ENCODE measurements around the gene RB1.
"Not testable (repeated sequence)": the region's sequence is repeated elsewhere in the genome, so short reads cannot be mapped to it uniquely, and the experiment has no call there.

RB1 gene

GRCh38 chr13:48448285-48448958 lies 144.9 kb downstream of the RB1 start:
- no peak for DNase-seq

DNA sequence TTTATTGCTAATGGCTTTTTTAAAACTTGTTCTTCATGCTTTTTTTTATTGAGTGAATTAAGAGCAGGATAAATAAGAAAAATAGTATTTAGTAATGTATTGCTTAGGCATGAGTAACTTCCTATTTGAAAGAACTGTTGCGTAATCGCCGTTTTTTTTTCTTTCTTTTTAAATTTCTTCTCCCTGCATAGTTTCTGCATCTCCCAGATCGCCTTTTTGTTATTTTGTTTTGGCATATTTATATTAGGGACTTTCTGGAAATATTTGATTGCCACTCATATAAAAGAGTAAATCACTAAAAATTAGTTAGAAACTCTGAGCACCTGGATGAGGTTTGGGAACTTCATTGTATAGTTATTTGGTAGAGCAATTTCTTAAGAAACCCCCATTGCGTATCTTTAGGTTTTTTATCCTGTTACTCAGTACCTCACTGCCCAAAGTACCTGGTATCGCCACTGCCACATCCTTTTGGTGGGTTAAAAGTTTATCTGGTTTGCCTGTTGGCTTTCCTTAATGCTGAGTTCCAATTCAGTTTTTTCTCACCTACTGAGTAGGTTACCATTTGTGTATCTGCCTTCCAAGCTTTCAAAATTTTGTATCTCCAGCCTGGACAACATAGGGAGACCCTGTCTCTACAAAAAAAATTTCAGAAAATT lies 145.5 kb downstream of the RB1 start:
- DNase-seq = no peak

DNA sequence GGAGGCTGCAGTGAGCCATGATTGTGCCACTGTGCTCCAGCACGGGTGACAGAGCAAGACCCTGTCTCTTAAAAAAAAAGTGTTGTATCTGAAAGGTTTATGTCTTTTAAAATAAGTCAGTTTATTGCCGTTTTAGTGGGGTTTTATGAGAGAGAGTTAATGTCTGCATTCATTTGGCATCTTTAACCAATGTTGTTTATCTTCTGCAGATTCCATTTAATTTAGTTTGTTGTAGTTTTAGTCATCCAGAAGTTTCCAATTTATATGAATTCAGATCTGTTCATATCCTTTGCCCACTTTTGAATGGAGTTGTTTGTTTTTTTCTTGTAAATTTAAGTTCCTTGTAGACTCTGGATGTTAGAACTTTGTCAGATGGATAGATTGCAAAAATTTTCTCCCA lies 146.1 kb downstream of the RB1 start:
- DNase-seq = no peak

GRCh38 chr13:48451196-48451595 lies 147.6 kb downstream of the RB1 start:
- not testable (repeated sequence) for DNase-seq

DNA sequence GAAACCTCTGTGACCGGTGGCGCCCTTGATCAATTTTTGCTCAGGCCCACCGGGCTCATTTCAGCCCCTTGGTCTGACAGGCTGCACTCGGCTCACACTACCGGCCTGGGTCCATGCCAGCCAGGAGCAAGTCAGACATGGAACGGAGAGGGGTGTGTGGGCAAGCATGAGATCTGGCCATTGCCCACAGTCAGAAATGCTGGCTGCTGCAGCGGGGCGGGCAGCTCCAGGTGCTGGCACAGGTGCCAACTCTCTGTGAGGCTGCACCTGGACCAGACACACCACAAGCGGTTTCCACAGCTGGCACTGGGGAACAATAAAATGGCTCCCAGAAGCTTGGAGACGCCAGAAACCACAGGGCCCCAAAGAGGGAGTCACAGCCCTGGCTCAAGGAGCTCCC lies 153.0 kb downstream of the RB1 start:
- DNase-seq = no peak

GRCh38 chr13:48457578-48458242 lies 154.2 kb downstream of the RB1 start:
- DNase-seq = no peak

DNA sequence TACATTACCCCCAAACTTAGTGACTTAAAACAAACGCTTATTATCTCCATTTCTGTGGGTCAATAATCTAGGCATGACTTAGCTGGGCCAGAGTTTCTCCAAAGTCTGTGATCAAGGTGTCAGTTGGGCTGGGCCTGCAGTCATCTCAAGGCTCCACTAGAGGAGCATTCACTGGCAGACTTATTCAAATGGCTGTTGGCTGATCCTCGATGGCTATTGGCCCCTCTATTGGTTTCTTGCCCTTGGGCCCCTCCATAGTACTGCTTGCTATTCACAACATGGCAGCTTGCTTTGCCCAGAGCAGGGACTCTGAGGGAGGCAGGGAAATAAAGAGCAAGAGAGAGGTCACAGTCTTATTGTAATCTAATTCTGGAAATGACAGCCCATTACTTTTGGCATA lies 171.7 kb downstream of the RB1 start:
- DNase-seq = no peak

- DNase-seq = peak in 1 of 51 donors; percentile 5
These were observed 172.7 kb downstream of the RB1 start for GRCh38 chr13:48476215-48476614.

DNA sequence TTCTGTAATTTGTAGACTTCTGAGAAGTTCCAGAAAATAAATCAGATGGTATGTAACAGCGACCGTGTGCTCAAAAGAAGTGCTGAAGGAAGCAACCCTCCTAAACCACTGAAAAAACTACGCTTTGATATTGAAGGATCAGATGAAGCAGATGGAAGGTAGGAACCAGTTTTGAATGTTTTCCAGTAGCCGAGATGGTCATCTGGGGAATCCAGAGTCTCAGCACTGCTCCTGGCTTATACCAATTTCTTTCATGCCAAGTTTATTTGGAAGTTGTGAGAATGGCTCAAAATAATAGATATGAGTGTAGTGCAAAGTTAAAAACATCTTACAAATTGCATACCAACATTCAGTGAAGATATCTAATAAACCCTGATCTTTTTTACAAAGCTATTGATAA lies 173.1 kb downstream of the RB1 start:
- no peak for DNase-seq

DNA sequence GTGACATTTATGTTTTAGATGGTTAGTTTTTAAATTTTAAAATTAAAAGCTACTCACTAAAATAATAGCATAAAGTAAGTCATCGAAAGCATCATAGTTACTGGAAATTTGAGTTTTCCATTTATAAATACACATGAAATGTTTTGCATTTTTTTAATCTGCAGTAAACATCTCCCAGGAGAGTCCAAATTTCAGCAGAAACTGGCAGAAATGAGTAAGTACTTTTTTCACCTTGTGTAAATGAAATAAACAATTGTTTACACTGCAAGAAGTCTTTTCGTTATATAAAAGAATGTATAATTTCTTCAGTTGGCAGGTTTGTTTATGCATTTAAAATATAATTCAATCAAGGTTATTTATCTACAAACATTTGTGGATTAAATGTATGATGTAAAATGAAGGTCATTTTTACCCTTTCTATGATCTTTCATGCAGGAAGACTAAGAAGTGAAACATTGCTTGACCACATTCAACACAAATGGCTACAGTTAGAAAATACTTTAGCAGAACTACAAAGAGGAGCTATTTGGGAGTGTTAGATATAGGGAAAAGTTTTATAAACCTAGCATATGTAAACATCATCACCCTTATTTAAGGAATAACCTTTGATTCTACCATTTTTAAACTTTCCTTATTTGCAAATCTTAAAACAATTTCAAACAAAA lies 173.8 kb downstream of the RB1 start:
- no peak for DNase-seq

- no peak for DNase-seq
These were observed 174.8 kb downstream of the RB1 start for GRCh38 chr13:48478391-48478790.

DNA sequence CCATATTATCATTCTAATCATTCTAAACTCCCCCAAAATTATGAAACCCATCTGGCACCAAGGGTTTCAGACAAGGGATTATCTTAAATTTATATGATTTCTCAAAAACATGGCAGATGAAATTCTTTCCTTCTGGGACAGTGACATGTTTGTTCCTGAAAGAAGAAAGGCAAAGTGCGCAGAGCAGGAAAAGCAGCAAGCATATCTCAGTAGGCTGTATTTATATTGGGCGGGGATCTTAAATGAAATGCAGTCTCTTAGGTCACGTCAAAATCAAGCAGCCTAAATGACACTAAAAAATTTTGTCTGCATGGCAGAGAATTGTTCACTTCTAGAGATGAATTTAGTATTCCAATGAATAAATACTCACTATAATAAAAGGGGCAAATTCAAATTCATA lies 180.0 kb downstream of the RB1 start:
- DNase-seq = no peak

DNA sequence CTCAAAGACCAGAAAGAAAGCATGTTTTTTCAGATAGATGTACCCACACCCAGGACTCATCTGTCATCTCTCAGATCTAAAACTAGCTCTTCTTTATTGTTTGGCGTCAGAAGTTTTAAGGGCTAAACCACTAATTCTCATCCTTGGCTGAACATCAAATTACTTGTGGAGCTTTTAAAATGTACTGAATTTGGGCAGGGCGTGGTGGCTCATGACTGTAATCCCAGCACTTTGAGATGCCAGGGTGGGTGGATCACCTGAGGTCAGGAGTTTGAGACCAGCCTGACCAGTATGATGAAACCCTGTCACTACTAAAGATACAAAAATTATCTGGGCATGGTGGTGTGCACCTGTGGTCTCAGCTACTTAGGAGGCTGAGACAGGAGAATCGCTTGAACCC lies 181.9 kb downstream of the RB1 start:
- no peak for DNase-seq

- no peak for DNase-seq
These were observed 182.8 kb downstream of the RB1 start for GRCh38 chr13:48486362-48486761.

GRCh38 chr13:48486836-48487235 lies 183.3 kb downstream of the RB1 start:
- DNase-seq = no peak

GRCh38 chr13:48487968-48488367 lies 184.4 kb downstream of the RB1 start:
- no peak for DNase-seq

- no peak for DNase-seq
These were observed 185.4 kb downstream of the RB1 start for GRCh38 chr13:48488995-48489394.

- DNase-seq = no peak
These were observed 186.1 kb downstream of the RB1 start for GRCh38 chr13:48489666-48490065.

DNA sequence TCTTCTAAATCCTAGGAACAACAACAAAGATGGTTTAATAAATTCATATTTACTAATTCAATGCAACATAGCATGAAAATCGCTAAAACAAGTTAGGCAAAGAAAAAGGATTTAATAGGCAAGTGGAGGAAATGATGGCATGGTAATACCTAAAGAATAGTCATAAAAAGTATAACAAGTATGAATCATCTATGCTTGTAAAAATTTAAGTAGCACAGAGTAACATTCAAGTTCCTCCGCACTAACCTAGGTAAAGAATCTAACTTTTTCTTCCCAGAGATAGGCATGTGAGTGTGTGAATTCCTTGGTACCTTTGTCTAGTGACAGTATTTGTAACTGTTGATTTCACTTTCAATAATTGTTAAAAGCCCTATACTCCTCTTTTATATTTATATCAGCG lies 186.7 kb downstream of the RB1 start:
- no peak for DNase-seq

DNA sequence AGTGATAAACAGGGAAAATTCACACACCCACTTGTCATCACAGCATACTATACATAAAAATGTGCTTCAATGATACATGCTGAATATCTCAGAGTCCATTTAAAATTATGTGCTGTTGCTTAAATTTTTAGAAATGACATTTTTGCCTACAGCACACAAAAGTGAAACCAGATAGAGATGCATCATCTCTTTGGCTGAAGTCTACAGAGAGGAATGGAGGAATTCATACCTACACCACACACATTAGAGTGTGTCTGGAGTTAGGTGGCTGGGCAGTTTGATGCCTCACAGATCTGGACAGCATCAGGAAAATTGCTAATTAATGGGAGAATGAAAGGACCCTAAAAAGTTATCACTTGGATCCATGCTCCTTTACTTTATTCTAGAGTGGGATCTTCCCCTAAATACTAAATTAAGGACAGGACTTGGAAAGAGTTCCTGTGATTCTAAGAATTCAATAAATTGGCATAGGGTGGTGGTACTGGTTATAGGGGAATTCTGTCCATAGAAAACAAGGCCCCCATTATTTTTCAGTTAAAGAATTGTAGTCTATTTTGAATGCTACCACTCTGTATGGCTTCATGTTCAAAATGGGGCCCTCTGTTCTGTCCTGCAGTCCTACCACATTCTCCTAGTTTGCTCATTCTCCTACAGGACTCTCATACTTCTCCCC lies 188.0 kb downstream of the RB1 start:
- no peak for DNase-seq

DNA sequence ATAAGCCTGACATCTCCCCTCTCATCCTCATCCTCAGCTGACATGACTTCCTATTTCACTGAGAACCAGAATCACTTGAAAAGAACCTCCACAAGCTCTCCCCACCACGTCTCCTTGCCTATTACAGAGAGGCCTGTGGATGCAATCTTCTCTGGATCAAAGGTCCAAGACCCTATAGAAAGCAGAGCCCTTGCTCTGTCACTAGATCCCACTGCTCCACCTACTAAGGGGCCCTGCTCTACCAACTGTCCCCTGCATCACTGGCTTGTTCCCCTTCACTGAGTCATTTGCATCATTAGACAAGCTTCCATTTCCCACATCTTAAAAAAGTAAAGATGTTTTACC lies 188.5 kb downstream of the RB1 start:
- DNase-seq = peak in 1 of 51 donors; percentile 30

DNA sequence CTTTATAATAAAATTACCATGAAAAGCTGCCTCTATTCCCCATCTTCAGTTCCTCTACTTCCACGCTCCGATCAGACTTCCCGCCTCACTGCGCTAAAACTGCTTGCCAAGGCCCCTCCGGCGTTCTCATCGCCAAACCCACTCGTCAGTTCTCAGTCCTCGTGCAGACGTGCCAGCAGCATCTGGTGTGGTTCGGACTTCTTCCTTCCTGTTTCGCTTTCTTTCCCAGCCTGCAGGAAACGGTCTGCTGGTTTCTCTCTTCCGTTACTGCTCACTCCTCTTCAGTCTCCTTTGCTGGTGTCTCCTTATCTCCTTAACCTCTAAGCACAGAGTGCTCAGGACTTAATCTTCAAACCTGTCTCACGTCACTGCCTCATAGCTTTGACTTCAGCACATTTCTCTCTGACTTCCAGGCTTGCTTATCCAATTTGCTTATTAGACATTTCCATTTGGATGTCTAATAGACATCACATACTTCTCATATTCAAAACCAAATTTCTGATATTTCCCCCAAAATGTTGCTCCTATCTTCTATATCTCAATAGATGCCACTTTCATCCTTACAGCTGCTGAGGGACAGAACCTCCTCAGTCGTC lies 189.0 kb downstream of the RB1 start:
- peak in 32 of 51 donors; percentile 3 to 72 (median 34) for DNase-seq

All from hypothalamus (tissue), 51 donors.